ENCODE data around the gene RSPH9. TPM values are rescaled to one million over a fixed set of nuclear protein-coding genes. Genes with fewer than 3 reads are reported as not detected.

RSPH9 gene
- total RNA-seq, 2 donors from 2014 or later, result 0.12 TPM; not detected in 1

GRCh38 chr6:43719511-43719910 lies 74.7 kb downstream of the RSPH9 start:
- no peaks in the 10 kb centered on the region for H3K27me3 Mint-ChIP-seq (ENCODE audit: low read depth)
- no peak overlapping the region for H3K27ac Mint-ChIP-seq
- H3K36me3 Mint-ChIP-seq (ENCODE audit: insufficient read depth in 2 of 2), result no peaks in the 10 kb centered on the region
- DNase-seq (no peak), ATAC-seq (replicated peaks in 1 of 2) (no peak)
- peaks cover 15% of the 10 kb centered on the region for H3K4me1 Mint-ChIP-seq (ENCODE audit: low read depth)
- H3K4me3 Mint-ChIP-seq, result no peak overlapping the region
- H3K9me3 Mint-ChIP-seq, result no peaks in the 10 kb centered on the region

GRCh38 chr6:43720999-43721398 lies 76.2 kb downstream of the RSPH9 start:
- H3K27me3 Mint-ChIP-seq (ENCODE audit: low read depth), result no peaks in the 10 kb centered on the region

More at GRCh38 chr6:43720999-43721398, 76.2 kb downstream of the RSPH9 start:
- H3K27ac Mint-ChIP-seq, result no peak overlapping the region
- no peaks in the 10 kb centered on the region for H3K9me3 Mint-ChIP-seq
- DNase-seq, result no peak
- H3K4me3 Mint-ChIP-seq, result no peak overlapping the region
- no peaks in the 10 kb centered on the region for H3K36me3 Mint-ChIP-seq (ENCODE audit: insufficient read depth in 2 of 2)
- no peak for ATAC-seq (replicated peaks in 1 of 2)
- peaks cover 30% of the 10 kb centered on the region for H3K4me1 Mint-ChIP-seq (ENCODE audit: low read depth)

Other genes starting within 250 kb of the RSPH9 start
- 10 to 100 TPM; 32.8 to 36.4 TPM for gene ABCC10, start 217.5 kb upstream of the RSPH9 start, total RNA-seq
- gene DLK2, start 189.5 kb upstream of the RSPH9 start, total RNA-seq, result 1 to 10 TPM; 1.6 to 2.6 TPM
- gene TJAP1, start 167.5 kb upstream of the RSPH9 start, total RNA-seq, result 10 to 100 TPM; 68.6 to 77.2 TPM
- under 1 TPM; 0.32 to 0.43 TPM for gene LRRC73, start 134.7 kb upstream of the RSPH9 start, total RNA-seq
- 10 to 100 TPM; 63.9 to 64.4 TPM for gene YIPF3, start 128.1 kb upstream of the RSPH9 start, total RNA-seq
- gene POLR1C, start 127.9 kb upstream of the RSPH9 start, total RNA-seq, result 10 to 100 TPM; 39.1 to 42.4 TPM
- 100 to 1,000 TPM; 104 to 150 TPM for gene XPO5, start 69.0 kb upstream of the RSPH9 start, total RNA-seq
- 10 to 100 TPM; 34.8 to 37.3 TPM for gene POLH, start 68.9 kb upstream of the RSPH9 start, total RNA-seq
- 100 to 1,000 TPM in 1 of 2 donors, 10 to 100 TPM in 1; 99.0 to 137 TPM for gene GTPBP2, start 15.8 kb upstream of the RSPH9 start, total RNA-seq
- gene MAD2L1BP, start 9.2 kb upstream of the RSPH9 start, total RNA-seq, result 10 to 100 TPM; 40.4 to 41.3 TPM
- 10 to 100 TPM; 60.1 to 69.7 TPM for gene MRPS18A, start 42.8 kb downstream of the RSPH9 start, total RNA-seq
- gene VEGFA, start 125.2 kb downstream of the RSPH9 start, total RNA-seq, result 10 to 100 TPM; 65.2 to 67.1 TPM

Measured in activated T-cell treated with anti-CD3 and anti-CD28 coated beads, Interleukin-2, amount 50 U/mL, for 72 hours (primary cell).